Keratinocyte (primary cell): ENCODE measurements around the gene PRKCZ. TPM values are rescaled to one million over a fixed set of nuclear protein-coding genes. Genes with fewer than 3 reads are reported as not detected.

Experiments used
- DNase-seq: peaks from one replicate; pipeline ENCODE4 v3.0.0-alpha.2; 2011; ENCODE audit warnings: low read depth, missing footprints, low spot score
- FAIRE-seq: peaks from 2 replicates; lab custom pipeline; 2011; peaks lifted over from hg19 to GRCh38; lab: Jason Lieb, UNC
- H2AFZ ChIP-seq: 2 replicates; pipeline ENCODE4 v1.6.0; 2012; ENCODE audit warnings: low read length, control low read depth, inconsistent platforms; ENCODE audit not compliant: control insufficient read depth
- H3K27ac ChIP-seq: 2 replicates; pipeline ENCODE4 v1.5.1; 2011; ENCODE audit warnings: low read length; ENCODE audit not compliant: control insufficient read depth, insufficient read depth
- H3K27me3 ChIP-seq: 3 replicates; pipeline ENCODE4 v1.6.0; 2011; ENCODE audit warnings: low read length; ENCODE audit not compliant: control insufficient read depth, insufficient read depth; ENCODE audit errors: extremely low read depth
- H3K36me3 ChIP-seq, 2 experiments: 2 replicates in 1 of 2; 3 replicates in 1 of 2; pipeline ENCODE4 v1.5.1; 2011; ENCODE audit warnings: low read length in 2 of 2, mild to moderate bottlenecking in 1 of 2; ENCODE audit not compliant: control insufficient read depth in 2 of 2, insufficient read depth in 2 of 2; ENCODE audit errors: extremely low read depth in 1 of 2
- H3K4me1 ChIP-seq: 3 replicates; pipeline ENCODE4 v1.5.1; 2011; ENCODE audit warnings: low read length; ENCODE audit not compliant: control insufficient read depth, insufficient read depth; ENCODE audit errors: extremely low read depth
- H3K4me2 ChIP-seq: 3 replicates; pipeline ENCODE4 v1.6.0; 2011; ENCODE audit warnings: low read depth, low read length; ENCODE audit not compliant: control insufficient read depth, insufficient read depth; ENCODE audit errors: extremely low read depth
- H3K4me3 ChIP-seq, 3 experiments: fragments of 200-600 bp in 1 of 3; sonication (generic) in 1 of 3; 2 replicates in 2 of 3; 3 replicates in 1 of 3; pipeline ENCODE4 v1.5.1; 2011 to 2016; ENCODE audit warnings: low read length in 3 of 3, mild to moderate bottlenecking in 3 of 3, control low read depth in 2 of 3, inconsistent platforms in 1 of 3, low read depth in 1 of 3, mixed read lengths in 1 of 3, mixed run types in 1 of 3, moderate library complexity in 1 of 3; ENCODE audit not compliant: control insufficient read depth in 2 of 3, insufficient read depth in 2 of 3; ENCODE audit errors: extremely low read depth in 1 of 3
- H3K79me2 ChIP-seq: 2 replicates; pipeline ENCODE4 v1.6.0; 2012; ENCODE audit warnings: low read length; ENCODE audit not compliant: control insufficient read depth, insufficient read depth
- H3K9ac ChIP-seq: 3 replicates; pipeline ENCODE4 v1.6.0; 2011; ENCODE audit warnings: low read length; ENCODE audit not compliant: control insufficient read depth, insufficient read depth; ENCODE audit errors: extremely low read depth
- H3K9me1 ChIP-seq: 3 replicates; pipeline ENCODE4 v1.6.0; 2011; ENCODE audit warnings: low read length; ENCODE audit not compliant: control insufficient read depth, insufficient read depth; ENCODE audit errors: extremely low read depth
- H3K9me3 ChIP-seq: 2 replicates; pipeline ENCODE4 v1.5.1; 2012; ENCODE audit warnings: low read depth, low read length; ENCODE audit not compliant: control insufficient read depth
- H4K20me1 ChIP-seq: 3 replicates; pipeline ENCODE4 v1.6.0; 2011; ENCODE audit warnings: low read length; ENCODE audit not compliant: control insufficient read depth, insufficient read depth; ENCODE audit errors: extremely low read depth
- CTCF ChIP-seq, 3 experiments: IDR thresholded peaks in 1 of 3; conservative IDR thresholded peaks in 1 of 3; optimal IDR thresholded peaks in 1 of 3; 2 replicates in 2 of 3; 3 replicates in 1 of 3; pipeline versions ENCODE3 to v1.5.1; 2011; ENCODE audit warnings: low read length in 3 of 3, mild to moderate bottlenecking in 3 of 3, moderate library complexity in 2 of 3, control low read depth in 1 of 3, inconsistent platforms in 1 of 3; ENCODE audit not compliant: insufficient read depth in 2 of 3; ENCODE audit errors: extremely low read depth in 1 of 3
- EZH2 ChIP-seq: IDR thresholded peaks from one replicate; pipeline ENCODE4 v1.6.1; 2012; ENCODE audit warnings: inconsistent platforms, mild to moderate bottlenecking, low read length, moderate library complexity
- dilution Hi-C: fragments of 300-500 bp; cut with MboI; formaldehyde crosslinking; loops from one replicate; pipeline ENCODE4 v1.7.0; 2020; ENCODE audit warnings: low sequenced_read_pairs; ENCODE audit not compliant: extremely low pct_ligation_motif_present
- polyA plus RNA-seq, 5 experiments: library from polyadenylated mRNA; depleted of rRNA in 3 of 5; stranded (reverse) in 3 of 5; stranded (forward) in 1 of 5; unstranded in 1 of 5; fragments of >200 nt; gene quantifications; 1 replicate in 1 of 5; 2 replicates in 3 of 5; 3 replicates in 1 of 5; pipeline versions ENCODE4 v1.2.1 to v1.2.3, GENCODE V29; 2011 to 2012; ENCODE audit warnings: missing spikeins in 2 of 5, low read depth in 1 of 5, low replicate concordance in 1 of 5

PRKCZ gene
- polyA plus RNA-seq, 1 donor (not counting 4 experiments of a cell fraction or from before 2014, with no cell fraction given): 36.3 TPM

GRCh38 chr1:2072109-2072806 lies 22.0 kb downstream of the PRKCZ start:
- FAIRE-seq: no peak
- dilution Hi-C loops: no loop called here

GRCh38 chr1:2072891-2073290 lies 22.7 kb downstream of the PRKCZ start:
- Histone ChIP-seq H2AFZ (no peak overlapping the region), H3K9ac (no peak overlapping the region), H3K4me1 (no peaks in the 10 kb centered on the region), H3K27ac (no peak overlapping the region), H3K9me3 (peaks cover 4% of the 10 kb centered on the region), H3K4me2 (no peak overlapping the region), H4K20me1 (no peaks in the 10 kb centered on the region), H3K4me3 (no peak overlapping the region), H3K27me3 (no peaks in the 10 kb centered on the region), H3K36me3 (peaks cover 9 to 14% of the 10 kb centered on the region in 2 experiments), H3K79me2 (no peaks in the 10 kb centered on the region), H3K9me1 (no peaks in the 10 kb centered on the region)
- no peak for DNase-seq
- dilution Hi-C loops: no loop called here
- TF ChIP-seq EZH2: no peak
- no peak for TF ChIP-seq CTCF (optimal IDR thresholded peaks at IDR 0.05 in 1 of 3, IDR thresholded peaks at IDR 0.05 in 1 of 3, conservative IDR thresholded peaks at IDR 0.05 in 1 of 3; ENCODE audit: extremely low read depth in 1 of 3, insufficient read depth in 2 of 3, low read length in 3 of 3)
- no peak for FAIRE-seq

More at GRCh38 chr1:2072109-2072806, 22.0 kb downstream of the PRKCZ start:
- no peaks in the 10 kb centered on the region for H3K27me3 ChIP-seq
- H4K20me1 ChIP-seq: no peaks in the 10 kb centered on the region
- H2AFZ ChIP-seq: no peak overlapping the region
- no peak overlapping the region for H3K4me3 ChIP-seq
- DNase-seq: no peak
- H3K9me1 ChIP-seq: no peaks in the 10 kb centered on the region
- H3K9me3 ChIP-seq: peaks cover 2% of the 10 kb centered on the region
- no peak overlapping the region for H3K9ac ChIP-seq
- TF ChIP-seq EZH2 (no peak), CTCF (optimal IDR thresholded peaks at IDR 0.05 in 1 of 3, IDR thresholded peaks at IDR 0.05 in 1 of 3, conservative IDR thresholded peaks at IDR 0.05 in 1 of 3; ENCODE audit: extremely low read depth in 1 of 3, insufficient read depth in 2 of 3, low read length in 3 of 3) (no peak)
- peaks cover 9 to 13% of the 10 kb centered on the region in 2 experiments for H3K36me3 ChIP-seq
- no peaks in the 10 kb centered on the region for H3K79me2 ChIP-seq
- no peak overlapping the region for H3K4me2 ChIP-seq
- no peak overlapping the region for H3K27ac ChIP-seq
- no peaks in the 10 kb centered on the region for H3K4me1 ChIP-seq
